HCT116 (cell line): ENCODE results near the gene PXYLP1. TPM values are rescaled to one million over a fixed set of nuclear protein-coding genes. Genes with fewer than 3 reads are reported as not detected.
"Not testable (repeated sequence)": the region's sequence is repeated elsewhere in the genome, so short reads cannot be mapped to it uniquely, and the experiment has no call there.

ENCODE experiments used
- ATAC-seq: fragments of 200-7000 bp; cut with Tn5 transposase; 2 replicates; pipeline ENCODE4 v1.9.1; 2020; ENCODE audit warnings: mild to moderate bottlenecking, moderate library complexity
- BruUV-seq: library from RNA; stranded (reverse); fragments of 400-500 nt; replicated peaks from 2 replicates; lab custom pipeline; 2021; lab: Mats Ljungman, UMichigan
- CTCF ChIA-PET: fragments of 300-600 bp; sonication (Branson Sonifier 250); formaldehyde crosslinking; loops from one replicate; lab custom pipeline; 2021; ENCODE audit warnings: antibody characterized with exemption; lab: Charles Lee
- POLR2A ChIA-PET: fragments of 300-600, 350-600 bp; sonication (Branson Sonifier 250); formaldehyde crosslinking; loops from one replicate; lab custom pipeline; 2021; ENCODE audit warnings: antibody characterized with exemption; lab: Charles Lee
- RAD21 ChIA-PET, 2 experiments: fragments of 300-600 bp; sonication (Branson Sonifier 250); formaldehyde crosslinking; loops; one replicate each; lab custom pipeline; 2023; ENCODE audit warnings: low total read pairs in 2 of 2; ENCODE audit not compliant: uncharacterized antibody in 2 of 2, unreplicated experiment in 2 of 2, low non-redundant PET in 1 of 2; lab: Charles Lee
- DNase-seq: peaks from one replicate; pipeline ENCODE4 v3.0.0-alpha.2; 2010; ENCODE audit warnings: low read depth, low spot score
- H2AFZ ChIP-seq: fragments of 200-600 bp; shearing (Covaris generic), sonication (generic); 2 replicates; pipeline ENCODE4 v1.6.1; 2017; ENCODE audit warnings: low read depth, mixed run types, mixed read lengths, antibody characterized with exemption, low read length; ENCODE audit not compliant: poor library complexity, severe bottlenecking
- H3K27ac ChIP-seq: 2 replicates; pipeline ENCODE4 v1.5.1; 2012; ENCODE audit warnings: low read depth, low read length
- H3K27me3 ChIP-seq: fragments of 200-600 bp; sonication (generic); 2 replicates; pipeline ENCODE4 v1.6.1; 2016; ENCODE audit warnings: mixed run types, low read length, mixed read lengths; ENCODE audit not compliant: insufficient read depth
- H3K36me3 ChIP-seq, 2 experiments: fragments of 200-500 bp in 1 of 2; fragments of 200-600 bp in 1 of 2; sonication (Bioruptor generic) in 1 of 2; sonication (generic) in 1 of 2; 2 replicates each; pipeline versions ENCODE4 v1.5.1 to v1.6.1; 2014 to 2016; ENCODE audit warnings: low read length in 2 of 2, inconsistent platforms in 1 of 2, mixed read lengths in 1 of 2, mixed run types in 1 of 2; ENCODE audit not compliant: insufficient read depth in 2 of 2, control insufficient read depth in 1 of 2
- H3K4me1 ChIP-seq, 2 experiments: fragments of 200-600 bp in 1 of 2; sonication (generic) in 1 of 2; 2 replicates each; pipeline versions ENCODE4 v1.5.1 to v1.6.1; 2012 to 2017; ENCODE audit warnings: low read length in 2 of 2, inconsistent platforms in 1 of 2, mild to moderate bottlenecking in 1 of 2, mixed read lengths in 1 of 2, mixed run types in 1 of 2, moderate library complexity in 1 of 2; ENCODE audit not compliant: insufficient read depth in 2 of 2, control insufficient read depth in 1 of 2
- H3K4me2 ChIP-seq: fragments of 200-600 bp; sonication (generic); 2 replicates; pipeline ENCODE4 v1.6.1; 2017; ENCODE audit warnings: mixed run types, low read length, mixed read lengths
- H3K4me3 ChIP-seq, 2 experiments: fragments of 200-600 bp in 1 of 2; sonication (generic) in 1 of 2; replicated peaks in 1 of 2; 2 replicates each; pipeline ENCODE4 v1.5.1; 2011 to 2016; ENCODE audit warnings: low read length in 2 of 2, control low read depth in 1 of 2, low read depth in 1 of 2, mild to moderate bottlenecking in 1 of 2, mixed read lengths in 1 of 2, mixed run types in 1 of 2
- H3K79me2 ChIP-seq: fragments of 200-600 bp; sonication (generic); 2 replicates; pipeline ENCODE4 v1.6.1; 2017; ENCODE audit warnings: mild to moderate bottlenecking, mixed run types, low read length, moderate library complexity, mixed read lengths; ENCODE audit not compliant: insufficient read depth
- H3K9ac ChIP-seq: fragments of 200-600 bp; sonication (generic); 2 replicates; pipeline ENCODE4 v1.6.1; 2016; ENCODE audit warnings: low read length, mixed read lengths
- H3K9me2 ChIP-seq: fragments of 200-600 bp; sonication (generic), shearing (Covaris generic); 2 replicates; pipeline ENCODE4 v1.6.1; 2017; ENCODE audit warnings: mixed run types, mild to moderate bottlenecking, moderate library complexity; ENCODE audit not compliant: insufficient read depth
- H3K9me3 ChIP-seq, 2 experiments: fragments of 200-500 bp in 1 of 2; fragments of 200-600 bp in 1 of 2; sonication (Bioruptor generic) in 1 of 2; sonication (generic) in 1 of 2; 2 replicates each; pipeline ENCODE4 v1.6.1; 2014 to 2017; ENCODE audit warnings: low read length in 2 of 2, mixed read lengths in 2 of 2, inconsistent platforms in 1 of 2, low read depth in 1 of 2, mild to moderate bottlenecking in 1 of 2, mixed run types in 1 of 2, moderate library complexity in 1 of 2; ENCODE audit not compliant: control insufficient read depth in 1 of 2, insufficient read depth in 1 of 2
- H4K20me1 ChIP-seq: fragments of 200-600 bp; sonication (generic), shearing (Covaris generic); 2 replicates; pipeline ENCODE4 v1.6.1; 2017; ENCODE audit warnings: mixed run types, mild to moderate bottlenecking, moderate library complexity; ENCODE audit not compliant: insufficient read depth
- CTCF ChIP-seq, 3 experiments: fragments of 200-600 bp in 1 of 3; sonication (generic) in 1 of 3; IDR thresholded peaks in 2 of 3; conservative IDR thresholded peaks in 1 of 3; 2 replicates each; pipeline ENCODE4 v1.5.1; 2012 to 2017; ENCODE audit warnings: low read depth in 2 of 3, low read length in 2 of 3, antibody characterized with exemption in 1 of 3, borderline replicate concordance in 1 of 3, control low read depth in 1 of 3, mild to moderate bottlenecking in 1 of 3, mixed read lengths in 1 of 3, mixed run types in 1 of 3, moderate library complexity in 1 of 3; ENCODE audit not compliant: insufficient read depth in 1 of 3
- EGR1 ChIP-seq: IDR thresholded peaks from 2 replicates; pipeline ENCODE4 v1.6.1; 2012; ENCODE audit warnings: low read depth
- EZH2 ChIP-seq: fragments of 200-600 bp; sonication (generic); IDR thresholded peaks from 2 replicates; pipeline ENCODE4 v1.6.1; 2017; ENCODE audit warnings: antibody characterized with exemption, mixed run types
- JUND ChIP-seq: IDR thresholded peaks from 2 replicates; pipeline ENCODE4 v1.6.1; 2012
- ZFX ChIP-seq: fragments of 450-650 bp; IDR thresholded peaks from 2 replicates; pipeline ENCODE4 v1.6.1; 2017
- intact Hi-C: fragments of 100-400 bp; cut with micrococcal nuclease; formaldehyde crosslinking; loops from 2 replicates; pipeline ENCODE4 v1.10.0; 2022
- total RNA-seq: library from RNA; stranded (reverse); gene quantifications from one replicate; pipeline ENCODE4 v1.2.1, GENCODE V29; 2021; ENCODE audit not compliant: unreplicated experiment
- TF ChIP-seq, protein P1 (sequence below): IDR thresholded peaks from 2 replicates; pipeline ENCODE4 v1.6.1; 2012

The PXYLP1 gene
- total RNA-seq, 1 experiment from 2014 or later = 15.3 TPM

DNA sequence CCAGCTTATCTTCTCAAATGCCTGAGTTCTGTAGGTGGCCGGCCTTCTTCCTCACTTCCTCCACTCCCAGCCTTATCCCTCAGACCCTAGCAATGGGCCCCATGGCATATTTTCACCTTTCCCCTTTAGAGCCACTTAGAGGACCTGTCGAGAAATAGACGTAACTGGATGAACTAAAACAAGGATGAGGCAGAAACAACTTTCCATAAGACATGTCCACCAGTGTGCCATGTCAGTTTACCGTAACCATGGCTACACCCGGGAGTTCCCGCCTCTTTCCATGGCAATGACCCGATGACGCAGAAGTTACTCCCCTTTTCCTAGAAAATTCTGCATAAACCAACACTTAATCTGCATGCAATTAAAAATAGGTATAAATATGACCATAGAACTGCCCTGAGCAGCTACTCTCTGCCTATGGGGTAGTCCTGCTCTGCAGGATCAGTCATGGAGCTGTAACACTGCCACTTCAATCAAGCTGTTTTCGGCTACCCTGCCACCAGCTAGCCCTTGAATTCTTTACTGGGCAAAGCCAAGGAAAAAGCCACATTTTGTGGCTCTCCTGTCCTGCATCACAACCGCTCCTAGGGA, 81.6 kb downstream of the PXYLP1 start:
- intact Hi-C loops = no loop called here

GRCh38 chr3:141314415-141314814, 82.8 kb downstream of the PXYLP1 start:
- peaks cover 2 to 19% of the 10 kb centered on the region in 2 experiments; a peak in 3 of 4 replicates for H3K4me1 ChIP-seq
- RAD21 ChIA-PET, H3K9ac ChIP-seq, H3K27ac ChIP-seq, H3K36me3 ChIP-seq, H3K4me3 ChIP-seq, H3K9me3 ChIP-seq, H3K79me2 ChIP-seq, H4K20me1 ChIP-seq, ATAC-seq, H3K9me2 ChIP-seq, DNase-seq, H3K27me3 ChIP-seq, H3K4me2 ChIP-seq, intact Hi-C loops, BruUV-seq, H2AFZ ChIP-seq, POLR2A ChIA-PET: not testable (repeated sequence)
- CTCF ChIA-PET = interaction anchor here (0.8 to 3.7 kb wide), 3 partner anchors 9 to 139 kb away, joined by 3 to 51 read pairs (median 3); no protein-coding TSS in a partner anchor

More for the DNA sequence above, 81.6 kb downstream of the PXYLP1 start:
- H3K4me1 ChIP-seq = peaks cover 2 to 27% of the 10 kb centered on the region in 2 experiments; a peak in 3 of 4 replicates
- no peak overlapping the region for H2AFZ ChIP-seq
- H3K4me3 ChIP-seq = no peak overlapping the region
- ChIA-PET RAD21 (interaction anchor here in 1 of 2 experiments (0.7 kb wide), 1 partner anchor 899 kb away, joined by 4 read pairs; no protein-coding TSS in a partner anchor), CTCF (interaction anchor here (2.2 to 3.7 kb wide), 2 partner anchors 140 to 248 kb away, joined by 9 to 51 read pairs; no protein-coding TSS in a partner anchor), POLR2A (no interaction called here)
- H3K9ac ChIP-seq = no peak overlapping the region
- H3K36me3 ChIP-seq = no peaks in the 10 kb centered on the region
- H3K27ac ChIP-seq = no peak overlapping the region
- H3K27me3 ChIP-seq = no peaks in the 10 kb centered on the region
- H3K79me2 ChIP-seq = no peaks in the 10 kb centered on the region
- H4K20me1 ChIP-seq = no peaks in the 10 kb centered on the region
- DNase-seq (no peak), ATAC-seq (no peak)
- H3K9me3 ChIP-seq = no peaks in the 10 kb centered on the region
- BruUV-seq = no TSS peak
- H3K9me2 ChIP-seq = no peaks in the 10 kb centered on the region
- H3K4me2 ChIP-seq = no peak overlapping the region
- TF ChIP-seq JUND = no peak
- TF ChIP-seq ZFX = no peak
- no peak for TF ChIP-seq EZH2
- no peak for TF ChIP-seq CTCF (IDR thresholded peaks at IDR 0.05 in 2 of 3, conservative IDR thresholded peaks at IDR 0.05 in 1 of 3; ENCODE audit: borderline replicate concordance in 1 of 3, insufficient read depth in 1 of 3, low read depth in 2 of 3, low read length in 2 of 3)
- no peak for TF ChIP-seq EGR1
- TF ChIP-seq, protein P1, sequence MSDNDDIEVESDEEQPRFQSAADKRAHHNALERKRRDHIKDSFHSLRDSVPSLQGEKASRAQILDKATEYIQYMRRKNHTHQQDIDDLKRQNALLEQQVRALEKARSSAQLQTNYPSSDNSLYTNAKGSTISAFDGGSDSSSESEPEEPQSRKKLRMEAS = no peak
